Fibroblast of the aortic adventitia (primary cell): ENCODE data around the gene KIF26B. TPM values are rescaled to one million over a fixed set of nuclear protein-coding genes. Genes with fewer than 3 reads are reported as not detected.

Source experiments
- DNase-seq: peaks from one replicate; pipeline ENCODE4 v3.0.0-alpha.2; 2010; ENCODE audit warnings: low read depth
- H3K4me3 ChIP-seq: 2 replicates; pipeline ENCODE4 v1.5.1; 2011; ENCODE audit warnings: low read depth, mild to moderate bottlenecking, control low read depth, low read length, moderate library complexity
- CTCF ChIP-seq: IDR thresholded peaks from 2 replicates; pipeline ENCODE4 v1.5.1; 2011; ENCODE audit warnings: mild to moderate bottlenecking, low read length, control low read depth, inconsistent platforms; ENCODE audit not compliant: insufficient read depth
- total RNA-seq: library from RNA; depleted of rRNA; stranded (reverse); fragments of >200 nt; gene quantifications from 2 replicates; pipeline ENCODE4 v1.2.3, GENCODE V29; 2012; ENCODE audit warnings: low replicate concordance

The KIF26B gene
- total RNA-seq, 1 donor, result 4.6 TPM

DNA sequence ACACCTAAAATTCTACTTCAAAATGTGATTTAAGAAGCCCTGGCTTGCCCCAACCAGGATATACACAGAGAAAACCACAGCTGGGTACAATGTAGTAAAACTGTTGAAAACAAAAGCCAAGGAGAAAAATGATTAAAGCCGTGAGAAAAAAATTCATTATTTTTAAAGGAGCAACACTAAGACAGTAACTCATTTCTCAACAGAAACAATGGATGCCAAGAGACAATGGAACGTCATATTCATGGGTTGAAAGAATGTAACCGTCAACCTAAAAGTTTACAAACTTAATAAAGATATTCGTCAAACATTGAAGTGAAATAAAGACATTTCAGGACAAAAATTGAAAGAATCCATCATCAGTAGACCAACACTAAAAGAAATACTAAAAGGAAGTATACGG lies 340.9 kb downstream of the KIF26B start:
- TF ChIP-seq CTCF, result no peak
- no peak overlapping the region for H3K4me3 ChIP-seq
- DNase-seq, result no peak

DNA sequence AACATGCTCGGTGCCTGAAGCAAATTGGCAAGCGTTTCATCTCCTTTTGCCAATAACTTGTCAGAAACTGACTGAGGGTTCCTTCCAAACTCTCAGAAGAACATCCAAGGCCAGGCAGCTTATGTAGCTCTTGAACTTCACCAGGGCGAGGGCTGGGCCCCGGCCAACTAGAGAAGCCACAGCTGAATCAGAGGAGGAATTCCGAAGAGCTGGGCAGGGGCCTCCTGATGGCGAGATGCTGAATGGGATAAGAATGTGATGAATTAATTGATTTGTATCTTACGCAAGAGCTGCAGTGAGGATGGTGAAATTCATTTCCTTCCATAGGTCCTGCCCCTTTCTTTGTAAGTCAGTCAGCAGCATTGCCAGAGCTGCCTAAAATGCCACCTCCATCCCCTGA lies 345.8 kb downstream of the KIF26B start:
- peak; percentile 12 for TF ChIP-seq CTCF
- H3K4me3 ChIP-seq, result no peak overlapping the region
- peak; percentile 87 for DNase-seq

DNA sequence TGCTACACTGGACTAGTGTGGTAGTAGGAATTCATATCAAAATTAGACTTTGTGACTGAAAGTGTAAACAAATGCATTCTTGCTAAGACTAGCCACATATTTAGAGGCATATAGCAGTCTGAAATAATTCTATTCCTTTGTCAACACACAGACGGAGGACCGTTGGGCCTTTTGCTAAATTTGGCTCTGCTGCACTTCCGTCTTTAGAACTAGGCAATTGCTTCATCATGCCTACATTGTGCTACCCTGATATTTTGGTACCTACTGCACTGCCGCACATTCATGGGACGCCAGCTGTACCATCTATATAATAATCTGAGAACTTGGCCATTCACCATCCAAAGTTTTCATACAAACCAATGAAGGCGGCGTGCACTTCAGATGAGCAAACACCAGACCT lies 346.8 kb downstream of the KIF26B start:
- no peak for DNase-seq
- no peak for TF ChIP-seq CTCF
- no peak overlapping the region for H3K4me3 ChIP-seq

DNA sequence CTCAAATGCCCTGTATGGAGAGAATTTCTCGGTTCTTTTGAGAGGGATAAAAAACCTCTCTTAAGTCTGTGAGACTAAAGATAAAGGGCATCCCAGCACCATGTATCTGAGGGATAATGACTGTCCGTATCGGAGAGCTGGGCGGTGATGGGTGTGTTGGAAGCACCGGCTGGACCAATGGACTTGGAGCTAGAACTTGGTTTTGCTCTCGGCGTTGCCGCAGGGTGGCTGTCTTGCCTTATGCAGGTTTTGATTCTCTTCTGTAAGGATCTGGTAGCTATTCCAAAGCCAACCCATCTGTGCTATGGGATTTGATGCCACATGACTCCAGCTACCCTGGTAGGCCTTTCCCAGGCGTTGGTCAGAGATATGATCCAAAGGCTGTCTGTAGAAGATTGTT lies 348.8 kb downstream of the KIF26B start:
- no peak for TF ChIP-seq CTCF
- no peak for DNase-seq

DNA sequence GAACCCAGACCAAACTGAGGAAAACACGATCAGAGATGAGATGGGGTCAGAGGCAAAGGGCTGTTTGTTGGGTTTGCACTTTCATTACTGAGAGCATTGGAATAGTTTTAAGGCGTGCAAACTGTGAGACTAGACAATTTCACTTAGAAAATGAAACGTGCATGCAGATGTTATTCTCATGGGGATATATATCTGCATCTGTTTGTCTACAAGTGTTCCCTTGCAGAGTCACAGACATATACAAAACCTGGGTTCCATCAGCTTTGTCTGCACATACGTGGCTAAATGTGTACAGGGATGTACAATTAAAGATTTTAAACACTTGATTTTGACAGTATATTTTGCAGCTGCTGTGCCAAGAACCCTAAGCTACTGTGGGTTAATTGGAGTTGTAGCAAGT lies 355.4 kb downstream of the KIF26B start:
- no peak for TF ChIP-seq CTCF
- no peak overlapping the region for H3K4me3 ChIP-seq
- no peak for DNase-seq

More for the DNA sequence above, 348.8 kb downstream of the KIF26B start:
- no peak overlapping the region for H3K4me3 ChIP-seq

DNA sequence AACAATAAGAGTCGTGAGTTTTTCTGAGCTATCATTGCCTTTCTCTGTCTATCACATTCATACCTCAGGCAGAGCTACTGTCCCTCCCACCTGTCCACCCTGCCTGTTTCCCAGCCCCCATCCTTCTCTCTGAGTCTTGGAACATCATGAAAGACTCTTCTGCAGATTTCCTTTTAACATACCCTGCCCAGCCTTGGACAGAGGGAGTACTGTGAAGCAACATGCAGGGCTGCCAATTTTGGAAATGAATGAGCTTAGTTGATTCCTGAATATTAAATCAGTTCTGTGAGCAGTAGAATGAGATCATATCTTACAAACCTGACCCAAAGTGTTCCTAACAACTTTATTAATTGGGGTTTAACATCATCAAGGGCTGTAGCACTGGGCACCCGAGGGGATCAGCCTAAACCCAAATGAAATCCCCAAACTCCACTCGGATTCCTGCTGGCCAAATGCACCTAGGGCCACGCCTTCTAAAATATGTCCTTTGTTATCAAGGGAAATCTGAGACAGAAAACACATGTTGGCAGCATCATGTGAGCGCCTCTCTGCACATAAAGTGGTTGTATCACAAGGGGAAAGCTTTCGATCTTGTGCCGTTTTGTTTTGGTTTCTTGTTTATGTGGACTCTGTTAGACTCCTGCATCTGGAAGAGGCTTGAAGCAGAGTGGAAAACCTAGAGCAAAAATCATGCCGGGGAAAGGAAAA lies 357.6 kb downstream of the KIF26B start:
- no peak for TF ChIP-seq CTCF
- peak overlapping the region; percentile 44 for H3K4me3 ChIP-seq
- peak; percentile 56 for DNase-seq

- H3K4me3 ChIP-seq, result peak overlapping the region; percentile 44
- TF ChIP-seq CTCF, result peak; percentile 52
- peak; percentile 42 for DNase-seq
These were observed 358.3 kb downstream of the KIF26B start for GRCh38 chr1:245512980-245513578.
